ENCODE measurements around the gene RNF11.

RNF11 gene

DNA sequence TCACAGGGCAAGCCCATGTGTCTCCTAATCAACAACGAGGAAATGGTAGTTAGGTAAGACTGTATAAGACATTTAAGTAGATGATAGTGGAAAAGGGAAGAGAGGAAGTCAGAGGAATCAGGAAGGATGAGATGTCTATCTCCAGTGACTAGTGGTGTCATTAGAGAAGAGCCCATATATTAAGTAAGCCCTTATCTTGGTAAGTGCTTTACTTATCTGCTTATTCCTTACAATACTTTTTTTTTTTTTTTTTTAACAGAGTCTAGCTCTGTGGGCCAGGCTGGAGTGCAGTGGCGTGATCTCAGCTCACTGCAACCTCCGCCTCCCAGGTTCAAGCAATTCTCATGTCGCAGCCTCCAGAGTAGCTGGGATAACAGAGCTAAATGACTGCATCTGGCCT lies 29.5 kb downstream of the RNF11 start:
- no peak for DNase-seq (ENCODE audit: low read depth, low spot score)
- TF ChIP-seq FOXP2 (optimal IDR thresholded peaks at IDR 0.05; ENCODE audit: control extremely low read depth, extremely low read length, insufficient read depth) (no peak), EZH2 (IDR thresholded peaks at IDR 0.05) (no peak), POLR2AphosphoS5 (IDR thresholded peaks at IDR 0.05; ENCODE audit: borderline replicate concordance, low read depth, low read length) (no peak)
- Histone ChIP-seq H3K9ac (ENCODE audit: insufficient read length) (no peak overlapping the region), H3K27ac (peak overlapping the region; percentile 61; the same call in 1 of the 2 replicates), H3K9me3 (ENCODE audit: low read depth, low read length) (no peaks in the 10 kb centered on the region), H3K4me3 (no peak overlapping the region), H3K36me3 (ENCODE audit: insufficient read depth, low read length) (peaks cover 1% of the 10 kb centered on the region; the same call in 1 of the 2 replicates)

DNA sequence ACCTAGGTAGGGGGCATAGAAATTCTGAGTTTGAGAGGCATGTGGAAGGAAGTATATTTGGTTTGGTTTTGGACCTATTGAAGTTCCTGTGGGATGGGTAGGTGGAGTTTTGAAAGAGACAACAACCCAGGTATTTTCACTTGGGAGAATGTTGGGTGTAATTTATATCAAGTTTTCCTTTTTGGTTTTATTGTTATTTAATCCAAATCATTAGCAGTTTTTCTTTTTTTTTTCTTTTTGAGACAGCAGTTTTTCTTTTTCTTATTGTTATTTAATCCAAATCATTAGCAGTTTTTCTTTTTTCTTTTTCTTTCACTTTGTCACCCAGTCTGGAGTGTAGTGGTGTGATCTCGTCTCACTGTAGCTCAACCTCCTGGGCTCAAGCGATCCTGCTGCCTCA lies 30.1 kb downstream of the RNF11 start:
- DNase-seq (ENCODE audit: low read depth, low spot score): no peak
- Histone ChIP-seq H3K36me3 (ENCODE audit: insufficient read depth, low read length) (peaks cover 7% of the 10 kb centered on the region), H3K9me3 (ENCODE audit: low read depth, low read length) (no peaks in the 10 kb centered on the region), H3K4me3 (no peak overlapping the region), H3K27ac (no peak overlapping the region), H3K9ac (ENCODE audit: insufficient read length) (no peak overlapping the region)
- TF ChIP-seq FOXP2 (optimal IDR thresholded peaks at IDR 0.05; ENCODE audit: control extremely low read depth, extremely low read length, insufficient read depth): no peak
- no peak for TF ChIP-seq EZH2 (IDR thresholded peaks at IDR 0.05)
- TF ChIP-seq POLR2AphosphoS5 (IDR thresholded peaks at IDR 0.05; ENCODE audit: borderline replicate concordance, low read depth, low read length): no peak

DNA sequence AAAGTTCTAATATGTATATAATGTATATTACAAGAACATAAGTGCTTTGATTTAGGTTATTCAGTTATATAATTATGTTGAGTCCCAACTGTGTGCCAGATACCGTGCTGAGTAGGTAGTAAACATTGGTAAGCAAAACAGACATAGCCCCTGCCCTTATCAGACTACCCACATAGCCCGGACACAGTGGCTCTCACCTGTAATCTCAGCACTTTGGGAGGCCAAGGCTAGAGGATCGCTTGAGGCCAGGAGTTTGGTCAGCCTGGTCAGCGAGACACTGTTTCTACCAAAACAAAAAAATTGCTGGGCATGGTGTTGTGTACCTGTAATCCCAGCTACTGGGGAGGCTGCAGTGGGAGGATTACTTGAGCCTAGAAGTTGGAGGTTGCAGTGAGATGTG lies 30.7 kb downstream of the RNF11 start:
- Histone ChIP-seq H3K36me3 (ENCODE audit: insufficient read depth, low read length) (peaks cover 12% of the 10 kb centered on the region), H3K27ac (no peak overlapping the region), H3K9ac (ENCODE audit: insufficient read length) (no peak overlapping the region), H3K4me3 (no peak overlapping the region), H3K9me3 (ENCODE audit: low read depth, low read length) (no peaks in the 10 kb centered on the region)
- TF ChIP-seq EZH2 (IDR thresholded peaks at IDR 0.05) (no peak), POLR2AphosphoS5 (IDR thresholded peaks at IDR 0.05; ENCODE audit: borderline replicate concordance, low read depth, low read length) (no peak), FOXP2 (optimal IDR thresholded peaks at IDR 0.05; ENCODE audit: control extremely low read depth, extremely low read length, insufficient read depth) (no peak)
- DNase-seq (ENCODE audit: low read depth, low spot score): no peak

- H3K27ac ChIP-seq: peak overlapping the region; percentile 57; the same call in 1 of the 2 replicates
- H3K9me3 ChIP-seq (ENCODE audit: low read depth, low read length): no peaks in the 10 kb centered on the region
- no peak for TF ChIP-seq FOXP2 (optimal IDR thresholded peaks at IDR 0.05; ENCODE audit: control extremely low read depth, extremely low read length, insufficient read depth)
- no peak for TF ChIP-seq POLR2AphosphoS5 (IDR thresholded peaks at IDR 0.05; ENCODE audit: borderline replicate concordance, low read depth, low read length)
- no peak for TF ChIP-seq EZH2 (IDR thresholded peaks at IDR 0.05)
- H3K9ac ChIP-seq (ENCODE audit: insufficient read length): no peak overlapping the region
- H3K4me3 ChIP-seq: no peak overlapping the region
- H3K36me3 ChIP-seq (ENCODE audit: insufficient read depth, low read length): peaks cover 25% of the 10 kb centered on the region
- DNase-seq (ENCODE audit: low read depth, low spot score): no peak
Measured at GRCh38 chr1:51268634-51269033, 32.6 kb downstream of the RNF11 start.

- no peak for DNase-seq (ENCODE audit: low read depth, low spot score)
- H3K27ac ChIP-seq: no peak overlapping the region
- H3K36me3 ChIP-seq (ENCODE audit: insufficient read depth, low read length): peaks cover 27% of the 10 kb centered on the region
- TF ChIP-seq EZH2 (IDR thresholded peaks at IDR 0.05) (no peak), POLR2AphosphoS5 (IDR thresholded peaks at IDR 0.05; ENCODE audit: borderline replicate concordance, low read depth, low read length) (no peak), FOXP2 (optimal IDR thresholded peaks at IDR 0.05; ENCODE audit: control extremely low read depth, extremely low read length, insufficient read depth) (no peak)
- no peak overlapping the region for H3K9ac ChIP-seq (ENCODE audit: insufficient read length)
- no peak overlapping the region for H3K4me3 ChIP-seq
- no peaks in the 10 kb centered on the region for H3K9me3 ChIP-seq (ENCODE audit: low read depth, low read length)
Measured at GRCh38 chr1:51270751-51271150, 34.7 kb downstream of the RNF11 start.

DNA sequence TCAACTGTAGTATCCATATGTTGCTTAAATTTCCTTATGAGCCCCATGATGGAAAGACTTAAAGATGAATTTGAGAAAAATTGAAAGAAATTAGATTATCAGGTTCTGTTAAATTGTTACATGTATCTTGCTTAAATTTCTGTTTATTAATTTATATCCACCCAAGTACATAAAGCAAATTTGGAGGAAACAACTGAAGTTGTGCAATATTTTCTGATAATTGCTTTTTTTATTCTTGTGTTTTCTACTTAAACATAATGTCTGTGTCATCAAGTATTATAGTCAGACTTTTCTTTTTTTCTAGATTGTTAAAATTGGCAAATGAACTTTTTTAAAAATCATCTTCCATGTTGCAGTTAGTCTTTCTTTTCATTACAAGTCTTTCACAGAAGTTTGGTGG lies 36.8 kb downstream of the RNF11 start:
- no peak for DNase-seq (ENCODE audit: low read depth, low spot score)
- Histone ChIP-seq H3K27ac (no peak overlapping the region), H3K9ac (ENCODE audit: insufficient read length) (no peak overlapping the region), H3K36me3 (ENCODE audit: insufficient read depth, low read length) (peaks cover 27% of the 10 kb centered on the region), H3K9me3 (ENCODE audit: low read depth, low read length) (no peaks in the 10 kb centered on the region), H3K4me3 (no peak overlapping the region)
- no peak for TF ChIP-seq EZH2 (IDR thresholded peaks at IDR 0.05)
- TF ChIP-seq POLR2AphosphoS5 (IDR thresholded peaks at IDR 0.05; ENCODE audit: borderline replicate concordance, low read depth, low read length): no peak
- TF ChIP-seq FOXP2 (optimal IDR thresholded peaks at IDR 0.05; ENCODE audit: control extremely low read depth, extremely low read length, insufficient read depth): no peak

DNA sequence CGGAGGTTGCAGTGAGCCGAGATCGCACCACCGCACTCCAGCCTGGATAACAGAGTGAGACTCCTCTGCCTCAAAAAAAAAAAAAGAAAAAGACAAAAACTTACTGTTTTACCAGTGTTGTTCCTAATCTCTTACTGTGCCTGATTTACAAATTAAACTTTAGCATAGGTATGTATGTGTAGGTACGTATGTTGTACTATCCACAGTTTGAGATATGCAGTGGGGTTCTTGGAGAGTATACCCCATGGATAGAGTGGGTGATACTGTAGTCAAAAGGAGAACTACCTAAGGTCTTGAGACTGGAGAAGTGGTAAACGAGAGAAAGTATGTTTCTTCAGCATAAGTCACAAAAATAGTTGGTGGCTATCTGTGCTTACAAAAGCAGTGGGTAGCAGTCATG lies 38.6 kb downstream of the RNF11 start:
- H3K27ac ChIP-seq: no peak overlapping the region
- H3K4me3 ChIP-seq: no peak overlapping the region
- DNase-seq (ENCODE audit: low read depth, low spot score): no peak
- no peak overlapping the region for H3K9ac ChIP-seq (ENCODE audit: insufficient read length)
- TF ChIP-seq EZH2 (IDR thresholded peaks at IDR 0.05): no peak
- no peak for TF ChIP-seq POLR2AphosphoS5 (IDR thresholded peaks at IDR 0.05; ENCODE audit: borderline replicate concordance, low read depth, low read length)
- no peak for TF ChIP-seq FOXP2 (optimal IDR thresholded peaks at IDR 0.05; ENCODE audit: control extremely low read depth, extremely low read length, insufficient read depth)
- no peaks in the 10 kb centered on the region for H3K9me3 ChIP-seq (ENCODE audit: low read depth, low read length)
- peaks cover 27% of the 10 kb centered on the region for H3K36me3 ChIP-seq (ENCODE audit: insufficient read depth, low read length)

DNA sequence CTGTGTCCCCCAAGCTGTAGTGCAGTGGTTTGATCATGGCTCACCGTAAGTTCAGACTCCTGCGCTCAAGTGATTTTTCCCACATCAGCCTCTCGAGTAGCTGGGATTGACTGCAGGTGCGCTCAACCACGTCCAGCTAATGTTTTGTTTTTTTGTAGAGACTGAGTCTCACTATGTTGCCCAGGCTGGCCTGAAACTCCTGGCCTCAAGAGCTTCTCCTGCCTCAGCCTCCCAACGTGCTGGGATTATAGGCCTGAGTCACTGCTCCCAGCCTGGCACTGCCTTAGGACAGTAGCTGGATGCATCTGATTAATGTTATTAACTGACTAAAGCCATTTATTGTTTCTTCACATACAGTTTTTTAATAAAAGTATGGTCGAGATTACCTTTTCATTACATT lies 40.2 kb downstream of the RNF11 start:
- DNase-seq (ENCODE audit: low read depth, low spot score): no peak
- no peak overlapping the region for H3K4me3 ChIP-seq
- peaks cover 19% of the 10 kb centered on the region for H3K36me3 ChIP-seq (ENCODE audit: insufficient read depth, low read length)
- H3K27ac ChIP-seq: no peak overlapping the region
- H3K9me3 ChIP-seq (ENCODE audit: low read depth, low read length): no peaks in the 10 kb centered on the region
- H3K9ac ChIP-seq (ENCODE audit: insufficient read length): no peak overlapping the region
- TF ChIP-seq POLR2AphosphoS5 (IDR thresholded peaks at IDR 0.05; ENCODE audit: borderline replicate concordance, low read depth, low read length) (no peak), EZH2 (IDR thresholded peaks at IDR 0.05) (no peak), FOXP2 (optimal IDR thresholded peaks at IDR 0.05; ENCODE audit: control extremely low read depth, extremely low read length, insufficient read depth) (no peak)

DNA sequence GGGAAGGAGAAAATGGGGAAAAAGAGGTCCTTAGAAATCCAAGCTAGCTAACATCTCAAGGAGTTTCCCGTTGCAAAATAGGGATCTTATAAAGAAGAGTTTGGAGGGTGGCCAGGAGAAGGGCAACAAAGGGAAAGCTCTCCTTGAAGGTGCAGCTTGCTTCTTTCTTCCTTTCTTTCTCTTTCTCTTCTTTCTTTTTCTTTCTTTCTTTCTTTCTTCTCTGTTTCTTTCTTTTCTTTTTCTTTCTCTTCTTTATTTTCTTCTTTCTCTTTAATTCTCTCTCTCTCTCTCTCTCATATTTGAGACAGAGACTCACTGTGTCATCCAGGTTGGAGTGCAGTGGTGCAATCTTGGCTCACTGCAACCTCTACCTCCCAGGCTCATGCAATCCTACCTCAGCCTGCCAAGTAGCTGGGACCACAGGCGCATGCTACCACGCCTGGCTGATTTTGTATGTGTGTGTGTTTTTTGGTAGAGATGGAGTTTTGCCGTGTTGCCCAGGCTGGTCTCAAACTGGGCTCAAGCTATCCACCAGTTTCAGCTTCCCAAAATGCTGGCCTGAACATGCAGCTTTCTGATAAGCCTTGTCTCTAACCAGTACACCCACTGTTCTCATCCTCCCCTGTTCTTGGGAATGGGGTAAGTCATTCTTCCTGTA lies 44.4 kb downstream of the RNF11 start:
- no peak for DNase-seq (ENCODE audit: low read depth, low spot score)
- Histone ChIP-seq H3K9ac (ENCODE audit: insufficient read length) (no peak overlapping the region), H3K4me3 (no peak overlapping the region), H3K36me3 (ENCODE audit: insufficient read depth, low read length) (no peaks in the 10 kb centered on the region; the same call in 1 of the 2 replicates), H3K27ac (no peak overlapping the region), H3K9me3 (ENCODE audit: low read depth, low read length) (no peaks in the 10 kb centered on the region)
- no peak for TF ChIP-seq FOXP2 (optimal IDR thresholded peaks at IDR 0.05; ENCODE audit: control extremely low read depth, extremely low read length, insufficient read depth)
- TF ChIP-seq POLR2AphosphoS5 (IDR thresholded peaks at IDR 0.05; ENCODE audit: borderline replicate concordance, low read depth, low read length): no peak
- TF ChIP-seq EZH2 (IDR thresholded peaks at IDR 0.05): no peak

All from SK-N-MC (cell line).